ENCODE results near the gene YPEL2. TPM values are rescaled to one million over a fixed set of nuclear protein-coding genes. Genes with fewer than 3 reads are reported as not detected.

YPEL2 gene
- total and polyA plus RNA-seq, 9 donors = 6.6 to 28.1 (median 10.6) TPM

- peaks cover 12% of the 10 kb centered on the region for H3K4me1 ChIP-seq (ENCODE audit: insufficient read depth)
- no peaks in the 10 kb centered on the region for H3K27me3 ChIP-seq
- H3K4me3 ChIP-seq = no peak overlapping the region
- no peaks in the 10 kb centered on the region for H3K36me3 ChIP-seq
- no peaks in the 10 kb centered on the region for H3K9me3 ChIP-seq
- TF ChIP-seq CTCF (IDR thresholded peaks at IDR 0.05) (no peak), POLR2A (IDR thresholded peaks at IDR 0.05) (no peak), EP300 (IDR thresholded peaks at IDR 0.05) (no peak)
- peak in 1 of 5 donors; percentile 29 for DNase-seq
- intact Hi-C loops (cut with DNase I) = loop anchor here in 2 of 4 donors (5.0 kb wide), 3 partner anchors 56 to 101 kb away; partner anchors contain the start of gene YPEL2 (in 1 of the 2)
- peak overlapping the region in 1 of 2 donors; percentile 67 for H3K27ac ChIP-seq
- WGBS, 3 donors = 35 to 53% (median 46%) methylated on average over 9 of the region's 9 CpGs
Measured at GRCh38 chr17:59427996-59428395, 96.5 kb downstream of the YPEL2 start.

GRCh38 chr17:59428916-59429485 is 97.5 kb downstream of the YPEL2 start:
- H3K36me3 ChIP-seq = no peaks in the 10 kb centered on the region
- peaks cover 12% of the 10 kb centered on the region for H3K4me1 ChIP-seq (ENCODE audit: insufficient read depth)
- no peak overlapping the region for H3K4me3 ChIP-seq
- no peaks in the 10 kb centered on the region for H3K27me3 ChIP-seq
- H3K9me3 ChIP-seq = no peaks in the 10 kb centered on the region
- intact Hi-C loops (cut with DNase I) = loop anchor here in 2 of 4 donors (5.0 kb wide), 3 partner anchors 57 to 102 kb away; partner anchors contain the start of gene YPEL2 (in 1 of the 2)
- DNase-seq = no peak
- H3K27ac ChIP-seq = no peak overlapping the region
- no peak for TF ChIP-seq POLR2A (IDR thresholded peaks at IDR 0.05)
- no peak for TF ChIP-seq CTCF (IDR thresholded peaks at IDR 0.05)
- no peak for TF ChIP-seq EP300 (IDR thresholded peaks at IDR 0.05)
- WGBS, 3 donors = 71 to 80% (median 74%) methylated on average over 6 of the region's 6 CpGs

- no peaks in the 10 kb centered on the region for H3K36me3 ChIP-seq
- TF ChIP-seq CTCF (IDR thresholded peaks at IDR 0.05) (no peak), POLR2A (IDR thresholded peaks at IDR 0.05) (no peak), EP300 (IDR thresholded peaks at IDR 0.05) (no peak)
- H3K27me3 ChIP-seq = no peaks in the 10 kb centered on the region
- no peak overlapping the region for H3K27ac ChIP-seq
- intact Hi-C loops (cut with DNase I) = no loop called here
- no peak for DNase-seq
- H3K9me3 ChIP-seq = no peaks in the 10 kb centered on the region
- H3K4me3 ChIP-seq = no peak overlapping the region
- H3K4me1 ChIP-seq (ENCODE audit: insufficient read depth) = peaks cover 2% of the 10 kb centered on the region
Measured at GRCh38 chr17:59431601-59432000, 100.1 kb downstream of the YPEL2 start.

- no peak for DNase-seq
- Histone ChIP-seq H3K4me1 (ENCODE audit: insufficient read depth) (peaks cover under 1% of the 10 kb centered on the region), H3K27ac (no peak overlapping the region), H3K27me3 (no peaks in the 10 kb centered on the region), H3K9me3 (no peaks in the 10 kb centered on the region), H3K4me3 (no peak overlapping the region), H3K36me3 (no peaks in the 10 kb centered on the region)
- TF ChIP-seq POLR2A (IDR thresholded peaks at IDR 0.05) = no peak
- no peak for TF ChIP-seq EP300 (IDR thresholded peaks at IDR 0.05)
- TF ChIP-seq CTCF (IDR thresholded peaks at IDR 0.05) = no peak
- WGBS, 3 donors = 73 to 94% (median 93%) methylated on average over 1 of the region's 1 CpG
- intact Hi-C loops (cut with DNase I) = no loop called here
Measured at GRCh38 chr17:59432657-59433056, 101.2 kb downstream of the YPEL2 start.
